HG02981 (cell line): ENCODE measurements around the gene PACSIN1.

ENCODE experiments used
- ATAC-seq: cut with Tn5 transposase; IDR thresholded peaks from one replicate; pipeline ENCODE4 v1.9.1; 2021; ENCODE audit warnings: mild to moderate bottlenecking, moderate library complexity; ENCODE audit not compliant: unreplicated experiment

The PACSIN1 gene

DNA sequence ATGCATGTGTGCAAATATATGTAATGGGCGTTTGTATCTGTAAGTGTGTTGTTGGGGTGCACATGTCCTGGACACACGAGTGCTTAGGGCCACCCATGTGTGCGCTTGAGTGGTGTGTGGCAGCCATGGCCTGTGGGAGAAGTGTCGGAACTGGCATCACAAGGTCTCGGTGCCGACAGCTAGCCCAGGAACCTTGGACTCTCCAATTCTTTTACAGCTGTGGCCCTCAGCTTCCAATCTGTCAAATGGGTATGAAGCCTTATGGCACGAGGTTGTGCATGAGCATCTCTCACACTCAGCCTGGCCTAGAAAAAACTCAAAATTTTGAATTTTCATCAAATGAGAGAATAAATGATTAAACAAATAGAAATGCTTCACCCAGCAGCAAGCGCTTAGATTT is 48.2 kb downstream of the PACSIN1 start:
- ATAC-seq = no peak

DNA sequence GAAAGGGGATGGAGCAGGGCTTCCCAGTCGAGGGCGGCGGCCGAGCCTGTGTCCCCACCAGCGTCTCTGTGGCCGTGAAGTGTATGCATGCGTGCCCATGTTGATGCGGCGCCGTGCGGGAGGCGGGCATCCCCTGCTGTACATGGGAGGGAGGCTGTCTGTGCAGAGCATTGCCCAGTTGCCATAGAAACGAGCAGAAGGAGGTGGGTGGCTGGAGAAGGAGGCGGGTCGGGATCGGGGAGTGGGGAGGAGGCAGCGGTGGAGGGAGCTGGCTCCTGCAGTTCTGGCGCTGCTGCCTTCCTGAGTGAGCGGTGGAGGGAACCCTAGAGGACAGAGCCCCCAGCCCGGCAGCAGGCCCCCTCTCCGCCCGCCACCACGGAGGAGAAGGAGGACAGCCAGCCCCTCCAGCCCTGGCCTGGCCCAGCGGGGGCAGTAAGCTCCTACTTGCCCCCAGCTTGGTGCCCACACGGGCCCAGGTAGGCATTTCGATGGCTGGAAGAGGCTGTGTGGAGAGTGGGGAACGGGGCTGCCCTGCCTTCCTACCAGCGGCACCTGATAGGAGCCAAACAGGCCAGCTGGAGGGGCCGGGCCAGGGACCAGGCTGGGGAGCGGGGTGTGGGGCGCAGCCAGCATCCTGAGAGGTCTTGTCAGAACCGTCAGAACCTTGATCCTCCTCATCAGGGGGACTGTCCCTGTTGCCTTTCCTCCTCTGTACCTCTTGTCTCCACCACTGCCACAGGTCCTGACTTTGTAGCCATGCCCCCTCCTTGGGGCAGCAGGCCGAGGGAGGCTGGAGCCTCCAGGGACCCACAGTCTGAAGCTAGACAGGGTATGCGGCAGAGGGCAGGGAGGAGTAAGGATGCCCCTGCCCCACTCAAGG is 49.0 kb downstream of the PACSIN1 start:
- ATAC-seq = no peak

DNA sequence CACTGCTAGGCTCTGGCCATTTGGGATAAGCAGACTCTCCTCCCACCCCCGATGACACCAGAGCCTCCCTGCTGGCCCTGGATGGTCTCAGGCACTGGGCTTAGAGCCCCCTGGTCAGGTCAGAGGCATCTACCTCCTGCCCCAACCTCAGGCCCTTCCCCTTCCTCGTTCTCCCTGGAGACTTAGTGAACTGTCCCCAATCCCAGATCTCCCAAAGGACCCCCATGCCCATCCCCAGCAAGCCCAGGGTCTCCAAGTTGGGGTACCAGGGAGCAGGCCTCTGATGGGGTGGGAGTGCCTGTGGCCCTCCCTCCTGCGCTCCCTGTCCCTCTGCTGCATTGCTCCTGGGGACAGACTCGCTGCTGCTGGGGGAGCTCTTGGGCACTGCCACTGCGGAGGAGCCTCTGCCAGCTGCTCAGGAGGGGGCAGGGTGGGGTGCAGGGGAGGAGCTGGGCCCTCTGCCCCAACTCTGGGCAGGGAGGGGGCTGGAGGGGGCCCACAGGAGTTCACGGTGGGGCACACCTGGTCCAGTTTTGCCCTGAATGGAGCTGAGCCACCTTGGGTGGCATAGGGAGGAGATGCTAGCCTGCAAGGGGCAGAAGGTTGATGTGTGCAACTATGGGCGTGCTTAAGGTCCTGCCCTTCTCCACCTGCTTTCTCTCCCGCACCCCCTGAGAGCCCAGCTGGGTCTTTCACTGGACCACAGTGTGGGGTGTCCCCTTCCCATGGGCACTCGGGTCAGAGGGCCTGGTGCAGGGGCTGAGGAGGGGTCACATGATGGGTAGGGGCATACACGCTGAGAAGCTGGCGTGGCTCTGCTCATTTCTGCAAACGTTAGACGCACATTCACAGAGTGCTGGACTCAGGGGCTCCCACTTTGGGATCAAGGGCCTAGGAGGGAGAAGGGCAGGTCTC is 49.9 kb downstream of the PACSIN1 start:
- ATAC-seq = no peak

DNA sequence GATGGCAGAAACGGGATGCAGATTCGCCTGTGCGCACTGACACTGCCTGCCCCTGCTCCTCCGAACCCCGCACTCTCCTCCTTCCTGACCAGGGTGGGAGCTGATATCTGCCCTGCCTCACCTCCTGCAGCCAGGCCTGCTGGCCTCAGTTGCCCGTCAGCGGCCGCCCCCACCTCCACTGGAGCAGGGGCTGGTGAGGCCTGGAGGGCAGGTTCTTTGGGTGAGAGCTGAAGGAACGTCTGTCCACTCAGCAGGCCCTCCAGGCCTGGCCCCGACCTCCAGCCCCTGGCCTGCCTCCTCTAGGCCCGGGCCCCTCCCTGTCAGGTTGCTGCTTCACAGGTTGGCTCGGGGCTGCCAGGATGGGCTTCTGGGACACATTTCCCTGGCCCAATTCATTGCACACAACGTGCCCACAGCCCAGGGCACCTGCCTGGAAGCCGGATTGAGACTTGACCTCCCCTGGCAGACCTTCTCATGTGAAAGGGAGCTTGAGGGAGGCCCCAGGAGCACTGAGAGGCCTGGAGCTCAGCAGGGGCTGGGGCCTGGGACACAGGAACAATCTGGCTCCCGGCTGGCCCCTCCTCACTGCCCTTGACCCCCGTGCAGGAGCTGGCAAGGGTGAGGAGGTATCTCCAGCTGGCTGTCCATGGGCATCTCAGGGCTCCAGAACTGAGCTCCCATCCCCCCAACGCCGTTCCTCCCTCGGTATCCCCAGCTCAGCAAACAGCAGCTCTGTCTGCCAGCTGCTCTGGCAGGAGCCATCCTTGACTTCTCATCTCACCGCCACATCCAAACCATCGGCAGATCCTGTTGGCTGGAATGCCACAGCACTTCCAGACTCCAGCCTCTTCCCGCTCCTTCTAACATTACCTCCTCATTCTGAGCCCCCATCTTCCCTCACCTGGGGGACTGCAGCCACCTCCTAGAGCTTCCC is 50.8 kb downstream of the PACSIN1 start:
- no peak for ATAC-seq

DNA sequence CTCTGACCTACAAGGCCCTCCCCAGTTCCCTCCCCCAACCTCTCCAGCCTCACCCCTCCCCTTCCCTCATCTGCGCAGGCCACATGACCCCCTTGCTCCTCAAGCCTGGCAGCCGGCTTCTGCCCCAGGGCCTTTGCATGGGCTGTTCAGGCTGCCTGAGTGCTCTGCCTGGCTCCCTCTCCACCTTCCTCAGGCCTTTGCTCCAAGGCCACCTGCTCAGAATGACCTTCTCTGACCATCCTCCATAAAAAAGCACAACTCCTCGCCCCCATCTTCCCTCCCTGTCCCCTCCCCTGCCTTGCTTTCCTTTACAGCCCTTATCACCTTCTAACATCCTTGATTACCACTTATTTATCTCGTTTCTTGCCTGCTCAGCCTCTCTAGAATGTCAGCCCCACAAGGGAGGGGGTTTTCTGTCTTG is 51.6 kb downstream of the PACSIN1 start:
- no peak for ATAC-seq

DNA sequence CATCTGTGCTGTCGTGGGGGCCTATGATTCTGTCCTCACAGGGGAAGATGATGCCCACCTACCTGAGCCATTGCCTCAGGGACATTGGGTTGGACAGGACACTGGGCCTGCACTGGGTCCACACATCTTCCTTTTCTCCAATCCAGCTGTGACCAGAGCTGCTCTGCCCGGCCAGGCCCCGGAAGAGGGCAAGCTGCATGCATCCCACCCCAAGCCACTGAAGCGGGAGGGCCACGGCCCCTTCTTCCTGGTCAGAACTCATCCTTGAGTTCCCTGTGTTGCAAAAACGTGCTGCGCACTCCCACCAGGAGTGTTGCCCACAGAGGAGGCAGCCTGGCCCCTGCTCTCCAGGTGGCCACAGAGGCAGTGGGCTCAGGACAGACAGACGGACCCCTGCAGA is 52.1 kb downstream of the PACSIN1 start:
- ATAC-seq = no peak

DNA sequence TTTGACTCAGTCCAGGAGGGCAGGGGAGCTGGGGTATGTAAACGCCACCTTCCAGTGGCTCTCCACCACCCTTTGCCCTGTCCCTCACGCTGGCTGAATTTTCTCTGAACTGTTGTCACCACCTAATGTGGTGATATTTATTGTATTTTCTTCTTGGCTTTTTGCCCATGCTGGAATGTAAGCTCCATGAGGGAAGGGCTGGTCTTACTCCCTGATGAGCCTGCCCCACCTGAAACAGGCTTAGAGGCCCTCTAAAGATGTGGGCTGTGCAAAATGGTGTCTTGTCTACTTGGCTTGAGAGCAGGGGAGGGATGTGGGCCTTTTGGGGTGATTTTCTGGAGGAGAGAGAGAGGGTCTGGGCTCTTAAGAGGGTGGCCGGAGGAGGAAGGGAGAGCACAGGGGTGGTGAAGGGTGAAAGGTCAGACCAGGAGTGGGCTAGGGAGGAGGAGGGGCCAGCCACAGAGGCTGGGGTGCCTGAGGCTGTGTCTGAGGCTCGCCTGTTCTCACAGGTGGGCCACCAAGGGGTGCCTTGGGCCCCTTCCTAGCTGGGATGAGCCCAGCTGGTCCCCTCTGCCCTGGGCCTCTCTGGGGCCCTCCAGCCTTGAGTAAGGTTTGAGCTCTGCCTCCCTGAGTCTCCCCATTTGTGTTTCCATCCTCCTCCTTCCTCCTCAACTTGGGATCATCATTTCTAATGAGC is 52.9 kb downstream of the PACSIN1 start:
- ATAC-seq = no peak

DNA sequence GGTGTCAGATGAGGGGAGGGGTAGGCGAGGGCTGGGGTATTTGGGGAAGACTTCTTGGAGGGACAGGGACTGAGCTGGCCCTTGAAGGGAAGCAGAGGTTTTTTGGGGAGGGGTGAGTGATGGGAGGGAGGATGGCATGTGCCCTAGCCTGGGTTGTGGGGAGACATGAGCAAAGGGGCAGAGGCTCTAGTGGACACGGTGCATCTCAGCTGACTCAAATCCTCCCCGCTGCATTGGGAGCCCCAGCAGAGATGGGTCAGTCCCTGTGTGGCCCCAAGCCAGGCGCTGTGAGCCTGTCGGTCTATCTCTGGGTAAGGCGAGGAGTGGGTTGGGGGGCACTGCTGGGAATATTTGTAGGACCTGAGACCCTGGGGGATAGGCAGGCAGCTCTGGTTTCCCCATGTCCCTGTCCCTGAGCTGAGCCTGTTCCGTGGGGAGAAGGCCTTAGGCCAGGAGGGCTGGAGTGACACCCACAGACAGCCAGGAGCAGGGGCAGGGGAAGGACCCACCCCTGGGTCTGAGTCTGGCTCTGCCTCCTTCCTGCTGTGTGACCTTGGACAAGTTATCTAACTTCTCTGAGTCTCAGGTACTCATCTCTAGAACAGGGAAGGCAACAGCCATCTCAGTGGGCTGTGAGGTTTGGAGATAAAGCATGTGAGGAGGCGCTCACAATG is 54.2 kb downstream of the PACSIN1 start:
- no peak for ATAC-seq

DNA sequence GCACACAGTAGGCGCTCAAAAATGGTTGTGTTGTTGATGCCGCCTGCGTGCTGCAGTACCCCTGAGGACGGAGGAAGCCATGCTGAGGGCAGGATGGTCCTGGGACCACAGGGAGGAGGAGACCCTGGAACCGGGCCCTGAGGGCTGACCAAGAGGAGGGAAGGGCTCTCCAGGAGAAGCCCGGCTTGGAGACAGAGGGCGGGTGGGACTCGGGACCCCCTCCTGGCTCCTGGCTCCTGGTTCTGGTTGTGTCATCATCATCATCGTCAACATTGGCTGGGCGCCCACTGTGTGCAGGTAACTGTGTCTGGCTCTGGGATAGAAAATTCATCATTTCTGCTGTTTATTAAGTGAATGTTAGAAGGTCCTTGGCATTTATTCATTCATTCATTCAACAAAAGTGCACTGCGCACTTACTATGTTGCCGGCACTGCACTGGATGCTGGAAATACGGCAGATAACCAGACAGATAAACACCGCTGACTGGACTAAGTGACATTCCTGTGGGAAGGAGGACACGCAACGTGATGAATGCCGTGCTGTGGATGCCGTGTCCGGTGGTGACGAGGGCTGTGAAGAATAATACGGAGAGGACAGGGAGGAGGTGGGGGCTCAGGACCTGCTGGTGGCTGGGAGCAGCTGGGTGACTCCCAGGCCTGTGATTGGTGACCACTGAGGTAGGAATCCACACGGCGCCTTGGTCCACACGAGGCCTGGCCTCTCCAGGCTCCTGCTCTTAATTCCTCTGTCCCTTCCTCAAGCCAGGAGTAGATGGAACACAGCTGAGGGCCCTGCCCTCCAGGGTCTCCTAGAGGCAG is 55.0 kb downstream of the PACSIN1 start:
- no peak for ATAC-seq

DNA sequence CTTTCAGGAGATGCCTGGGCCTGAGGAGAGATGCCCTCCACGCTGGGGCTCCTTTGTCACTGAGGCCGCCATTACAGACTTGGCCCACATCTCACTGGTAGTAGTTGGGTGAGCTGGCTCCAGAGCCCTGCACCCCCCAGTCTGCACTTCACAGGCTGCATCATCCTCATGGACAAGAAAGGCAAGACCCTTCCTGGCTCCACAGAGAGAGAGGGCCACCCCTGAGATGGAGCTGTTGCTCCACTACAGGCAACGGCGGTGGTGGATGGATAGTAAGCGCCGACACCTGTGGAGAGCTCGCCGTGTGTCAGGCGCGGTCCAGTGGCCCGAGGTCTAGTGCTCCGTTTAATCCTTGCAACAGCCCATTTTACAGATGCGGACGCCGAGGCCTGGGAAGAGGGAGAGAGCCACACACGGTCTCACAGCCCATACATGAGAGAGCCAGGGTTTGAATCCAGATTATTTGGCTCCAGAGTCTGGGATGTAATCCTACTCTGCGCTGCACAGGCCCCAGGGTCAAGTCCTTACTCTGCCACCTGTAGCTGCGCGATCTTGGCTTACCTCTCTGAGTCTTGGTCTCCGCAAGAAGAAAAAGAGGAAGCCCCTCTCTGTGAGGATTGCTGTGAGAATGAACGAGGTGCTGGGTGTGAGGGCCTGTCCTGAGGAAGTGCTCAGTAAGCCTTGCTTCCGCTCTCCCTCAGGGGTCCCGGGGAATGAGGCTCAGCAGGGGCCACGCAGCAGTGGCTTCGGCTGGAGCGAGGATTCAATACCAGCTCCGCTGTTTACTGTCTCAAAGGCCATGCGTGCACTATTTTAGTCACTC is 55.8 kb downstream of the PACSIN1 start:
- ATAC-seq = no peak

DNA sequence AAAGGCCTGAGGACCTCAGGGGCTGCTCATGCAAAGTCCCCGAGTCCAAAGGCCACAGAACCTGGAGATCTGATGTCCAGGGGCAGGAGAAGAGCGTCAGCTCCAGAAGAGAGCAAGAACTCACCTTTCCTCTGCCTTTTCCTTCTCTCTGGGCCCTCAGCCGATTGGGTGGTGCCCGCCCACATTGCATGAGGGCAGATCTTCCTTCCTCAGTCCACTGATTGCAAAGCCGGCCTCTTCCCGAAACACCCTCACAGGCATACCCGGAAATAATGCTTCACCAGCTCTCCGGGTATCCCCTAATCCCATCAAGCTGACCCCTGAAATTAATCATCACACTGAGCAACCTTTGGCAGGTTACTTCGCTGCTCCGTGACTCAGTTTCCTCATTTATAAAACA is 56.9 kb downstream of the PACSIN1 start:
- no peak for ATAC-seq

DNA sequence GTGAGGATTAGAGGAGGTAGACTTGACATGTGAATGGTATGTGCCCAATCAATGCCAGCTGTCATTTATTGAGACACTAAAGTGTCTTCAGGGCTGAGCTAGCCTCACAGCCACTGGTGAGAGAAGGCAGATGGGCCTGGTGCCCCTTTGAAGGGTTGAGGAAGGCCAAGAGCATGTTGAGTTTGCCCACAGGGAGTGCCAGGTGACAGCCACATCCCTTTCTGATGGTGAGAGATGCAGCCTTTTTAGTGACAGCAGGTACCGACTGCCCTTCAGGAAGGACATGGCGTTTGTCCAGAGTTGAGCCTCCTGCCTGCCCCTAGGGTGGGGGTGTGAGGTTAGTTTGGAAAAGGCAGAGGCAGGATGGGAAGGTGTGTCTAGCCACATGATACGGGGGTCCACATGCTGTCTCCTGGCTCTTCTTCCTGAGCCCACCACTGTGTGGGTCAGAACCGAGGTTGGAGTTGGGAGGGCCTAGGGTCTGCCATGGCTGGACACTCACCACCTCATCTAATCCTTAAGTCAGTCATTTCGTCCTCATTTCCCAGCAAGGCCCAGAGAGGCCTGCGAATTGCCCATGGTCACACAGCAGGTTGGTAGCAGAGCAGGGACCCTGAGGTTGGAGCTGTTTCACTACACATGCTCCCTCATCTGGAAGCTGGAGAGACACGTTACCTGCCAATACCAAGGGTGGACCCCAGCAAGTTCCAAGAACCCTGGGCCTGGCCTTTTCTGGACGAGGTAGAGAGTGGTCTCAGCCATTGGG is 57.7 kb downstream of the PACSIN1 start:
- ATAC-seq = no peak

DNA sequence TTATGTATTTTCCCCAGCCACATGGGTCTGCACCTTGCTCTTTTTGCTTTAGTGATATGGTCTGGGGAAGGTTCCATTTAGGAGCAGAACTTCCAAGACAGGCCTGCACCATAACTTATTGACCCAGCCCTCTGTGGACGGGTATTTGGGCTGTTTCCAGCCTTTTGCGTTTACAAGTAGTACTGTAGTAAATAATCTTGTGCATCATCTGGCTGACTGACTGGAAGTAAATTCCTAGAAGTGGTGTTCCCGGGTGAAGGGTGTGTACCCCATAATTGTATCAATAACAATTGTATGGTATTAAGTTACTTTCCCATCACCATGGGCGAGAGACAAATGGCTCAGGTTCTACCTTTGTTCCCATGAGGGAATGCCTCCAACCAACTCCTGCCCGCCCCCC is 58.6 kb downstream of the PACSIN1 start:
- no peak for ATAC-seq

DNA sequence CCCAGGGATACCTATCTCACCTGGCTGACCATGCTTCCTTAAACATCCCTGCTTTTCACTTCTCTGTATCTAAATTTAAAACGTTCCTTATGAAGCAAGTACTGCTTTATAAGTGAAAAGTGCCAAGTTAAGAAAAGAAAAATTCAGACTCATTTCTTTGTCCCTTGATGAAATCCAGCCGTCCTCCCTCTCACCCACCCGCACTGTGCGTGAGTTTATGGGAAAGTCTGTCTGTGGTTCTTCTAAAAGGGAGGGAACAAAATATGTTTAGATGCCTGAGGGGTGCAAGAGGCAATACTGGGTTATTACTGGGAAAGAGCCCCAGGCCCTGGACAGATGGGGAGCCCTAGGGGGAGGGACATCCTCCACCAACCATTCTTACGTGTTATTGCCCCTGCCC is 59.1 kb downstream of the PACSIN1 start:
- no peak for ATAC-seq

DNA sequence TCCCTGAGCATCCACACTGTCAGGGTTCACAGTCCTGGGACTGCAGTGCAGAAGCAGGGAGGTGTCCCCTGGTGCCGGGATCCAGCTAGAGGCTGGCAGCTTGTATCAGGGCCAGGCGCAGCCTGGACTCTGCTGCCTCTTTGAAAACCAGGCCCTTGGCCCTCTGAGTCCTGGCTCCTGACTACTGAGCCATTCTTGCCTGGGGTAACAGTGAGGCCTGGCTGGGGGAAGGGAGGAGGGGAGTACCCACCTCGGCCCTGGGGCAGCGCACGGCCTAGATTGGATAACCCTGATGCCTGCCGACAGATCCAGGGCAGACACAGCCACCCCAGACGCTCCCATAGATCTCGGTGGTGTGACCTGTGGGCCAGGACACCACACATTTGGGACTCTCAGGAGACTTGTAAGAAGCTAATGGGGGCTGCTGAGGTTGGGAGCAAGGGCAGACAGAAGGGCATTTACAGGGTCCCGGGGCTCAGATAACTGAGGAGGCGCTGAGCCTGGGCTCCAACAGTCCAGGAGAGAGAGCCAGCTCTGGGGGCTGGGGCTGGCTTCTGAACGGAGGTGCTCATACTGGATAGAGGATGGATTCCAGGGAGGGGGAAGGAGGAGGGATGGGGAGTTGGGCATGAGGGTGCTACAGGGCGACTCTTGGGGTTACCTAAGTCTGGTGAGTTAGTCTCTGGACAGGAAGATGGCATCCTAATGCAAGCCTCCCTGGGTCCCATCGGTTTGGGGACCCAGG is 59.7 kb downstream of the PACSIN1 start:
- no peak for ATAC-seq

DNA sequence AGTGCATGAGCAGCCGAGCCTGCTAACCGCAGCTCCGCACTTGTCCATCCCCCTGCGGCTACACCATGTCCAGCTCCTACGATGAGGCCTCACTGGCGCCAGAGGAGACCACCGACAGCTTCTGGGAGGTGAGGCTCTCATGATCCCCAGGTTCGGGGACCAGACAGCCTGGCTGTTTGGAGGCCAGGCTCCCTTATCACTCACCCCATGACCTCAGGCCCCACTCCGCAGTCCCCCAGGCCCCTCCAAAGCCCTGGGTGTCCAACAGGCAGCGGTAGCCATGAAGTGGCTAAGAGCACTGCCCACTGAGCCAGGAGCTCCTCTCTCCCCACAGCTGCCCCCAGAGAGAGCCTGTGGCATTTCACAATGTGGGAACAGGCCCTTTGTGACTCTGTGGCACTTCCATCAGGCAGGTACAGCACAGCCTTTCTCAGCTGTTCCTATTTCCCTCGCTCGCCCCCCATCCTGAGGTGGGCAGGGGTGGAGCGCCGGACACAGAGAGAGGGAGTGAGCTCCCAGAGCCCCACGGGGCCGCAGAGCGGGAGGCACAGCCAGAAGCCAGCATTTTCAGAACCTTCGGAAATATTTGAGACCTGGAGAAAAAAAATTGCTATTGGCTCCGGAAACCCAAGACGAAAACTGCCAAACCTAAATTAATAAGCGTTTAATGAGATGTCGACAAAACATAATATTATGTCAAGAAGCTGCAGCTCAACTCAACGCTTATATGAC is 60.5 kb downstream of the PACSIN1 start:
- no peak for ATAC-seq
